ENCODE results near the gene DGKE.

Gene DGKE

DNA sequence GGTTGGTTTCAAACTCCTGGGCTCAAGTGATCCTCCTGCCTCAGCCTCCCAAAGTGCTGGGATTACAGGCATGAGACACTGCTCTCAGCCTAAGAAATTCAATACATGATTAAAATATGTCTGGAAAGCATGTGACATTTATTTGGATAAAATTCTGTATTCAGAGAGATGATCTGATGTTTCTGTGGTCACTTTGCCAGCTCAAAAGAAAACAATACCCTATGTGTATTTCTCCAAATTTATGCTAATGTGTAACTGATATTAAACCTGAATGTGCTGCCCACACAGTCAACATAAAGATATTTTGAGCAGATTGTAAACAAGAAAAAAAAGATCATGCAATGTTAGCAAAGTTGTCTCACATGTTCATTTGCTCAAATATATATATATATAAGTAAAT lies 16.9 kb upstream of the DGKE start:
- no peak for DNase-seq

DNA sequence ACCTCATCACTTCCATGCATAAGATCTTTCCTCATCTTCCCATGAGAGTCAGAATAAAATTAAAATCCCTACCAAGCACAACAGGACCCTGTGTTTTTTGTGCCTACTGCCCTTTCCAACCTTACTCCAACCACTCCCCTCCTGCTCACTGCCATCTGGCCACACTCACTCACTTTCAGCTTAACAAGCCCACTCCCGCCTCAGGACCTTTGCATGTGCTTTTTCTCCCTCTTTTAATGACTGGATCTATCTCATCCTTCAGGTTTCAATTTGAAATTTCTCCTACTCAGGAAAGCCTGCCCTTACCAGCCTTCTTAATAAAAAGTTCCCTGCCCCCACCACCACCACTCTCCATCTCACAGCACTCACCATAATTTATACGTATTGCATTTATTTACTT lies 14.9 kb upstream of the DGKE start:
- no peak for DNase-seq

DNA sequence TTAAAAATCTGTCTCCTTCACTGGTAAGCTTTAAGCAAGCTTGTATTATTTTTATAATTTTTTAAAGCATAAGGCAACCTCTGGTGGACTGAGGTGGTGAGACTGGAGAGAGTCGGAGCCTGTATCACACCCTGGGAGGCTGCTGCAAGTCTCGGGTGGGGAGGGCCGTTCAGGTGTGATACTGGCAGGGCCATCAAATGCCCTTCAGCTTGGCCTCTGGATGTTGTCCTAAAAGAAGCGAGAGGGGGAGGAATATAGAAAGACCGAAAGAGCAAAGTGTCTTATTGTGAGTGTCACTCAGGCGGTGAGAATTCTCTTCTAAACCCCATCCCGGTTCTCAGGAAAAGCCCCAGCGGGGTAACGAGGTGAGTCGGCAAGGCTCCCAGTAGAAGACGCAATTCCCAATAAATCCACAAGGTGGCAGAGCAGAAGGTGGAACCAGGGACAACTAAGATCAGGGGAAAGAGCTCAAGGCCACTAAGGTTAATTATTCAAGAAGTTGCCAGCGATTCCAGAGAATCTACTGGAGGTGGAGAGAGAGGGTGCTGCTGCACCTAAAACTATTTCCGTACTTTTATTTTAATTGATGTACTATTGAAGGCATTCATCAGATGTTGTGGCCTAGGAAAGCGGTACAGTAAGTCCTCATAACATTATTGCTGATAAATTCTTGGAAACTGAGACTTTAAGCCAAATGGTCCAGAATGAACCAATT lies 14.4 kb upstream of the DGKE start:
- peak; percentile 70 for DNase-seq

DNA sequence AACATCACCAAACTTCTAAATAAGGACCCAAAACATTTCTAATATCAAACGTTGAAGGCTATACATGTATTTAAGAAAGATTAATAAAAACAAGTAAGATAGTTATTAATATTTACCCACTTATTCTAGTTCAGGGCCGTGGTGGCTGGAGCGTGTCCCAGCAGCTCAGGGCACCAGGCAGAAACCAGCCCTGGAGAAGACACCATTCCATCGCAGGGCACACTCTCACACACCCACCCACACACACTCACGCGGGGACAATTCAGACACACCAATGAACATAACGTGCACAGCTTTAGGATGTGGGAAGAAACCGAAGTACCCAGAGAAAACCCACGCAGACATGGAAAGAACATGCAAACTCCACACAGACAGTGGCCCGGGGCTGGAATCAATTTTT lies 13.7 kb upstream of the DGKE start:
- DNase-seq, result no peak

DNA sequence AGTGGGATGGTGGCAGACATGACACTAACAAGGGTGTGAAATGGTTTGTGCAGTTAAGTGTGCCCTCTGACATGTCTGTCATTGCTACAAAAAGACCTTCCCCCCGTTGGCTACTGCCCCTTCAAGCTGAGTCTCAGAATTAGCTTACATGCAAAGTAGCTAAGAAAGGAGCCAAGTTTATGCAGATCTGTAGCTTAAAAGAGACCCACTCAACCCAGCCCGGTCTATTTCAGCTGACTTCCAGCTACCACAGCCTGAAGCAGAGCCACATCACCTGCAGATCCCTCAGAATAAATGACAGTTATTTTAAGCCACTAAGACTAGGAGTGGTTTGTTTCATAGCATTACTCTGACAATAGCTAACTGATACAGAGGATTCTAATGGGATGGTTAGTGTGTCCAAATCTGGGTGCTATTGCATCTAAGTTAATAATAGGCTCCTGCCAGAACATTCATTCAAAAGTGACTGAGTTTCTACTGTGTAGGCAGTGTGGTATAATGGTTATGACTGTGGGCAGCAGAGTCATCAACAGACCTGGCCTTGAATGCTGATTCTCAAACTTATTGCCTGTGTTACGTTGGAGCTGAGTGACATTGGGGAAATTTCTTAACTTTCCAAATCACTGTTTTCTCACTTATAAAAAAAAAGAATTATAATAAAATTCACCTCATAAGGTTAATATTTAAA lies 12.0 kb upstream of the DGKE start:
- no peak for DNase-seq

DNA sequence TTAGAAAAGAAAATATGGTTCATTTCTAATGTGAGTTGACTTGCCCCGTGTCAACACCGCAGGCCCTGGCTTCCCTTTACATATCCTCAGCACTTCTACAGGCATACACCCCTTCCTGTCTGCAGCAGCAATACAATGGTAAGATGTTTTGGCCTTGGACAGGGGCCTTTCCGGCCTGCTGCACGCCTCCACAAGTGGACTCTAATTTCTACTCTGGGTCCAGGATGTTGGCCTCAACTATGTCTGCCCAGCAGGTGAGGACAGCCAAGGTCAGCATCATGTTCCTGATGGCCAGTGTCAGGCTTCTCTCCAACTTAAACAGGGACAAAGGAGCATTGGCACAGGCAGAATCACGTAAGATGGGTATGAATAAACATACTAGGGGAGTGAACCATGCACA lies 11.2 kb upstream of the DGKE start:
- no peak for DNase-seq

DNA sequence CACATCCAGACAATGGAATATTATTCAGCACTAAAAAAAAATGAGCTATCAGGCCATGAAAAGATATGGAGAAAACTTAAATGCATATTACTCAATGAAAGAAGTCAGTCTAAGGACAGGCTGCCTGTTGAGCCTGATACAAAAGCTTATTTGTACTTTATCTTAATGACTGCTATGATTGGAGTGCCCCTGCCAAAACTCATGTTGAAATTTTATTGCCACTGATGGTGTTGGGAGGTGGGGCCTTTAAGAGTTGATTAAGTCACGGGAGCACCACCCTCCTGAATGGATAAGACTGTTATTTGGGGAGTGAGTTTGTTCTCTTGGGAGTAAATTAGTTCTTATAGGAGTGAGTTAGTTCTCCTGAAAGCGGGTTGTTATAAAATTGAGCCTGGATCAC lies 10.1 kb upstream of the DGKE start:
- DNase-seq, result no peak

DNA sequence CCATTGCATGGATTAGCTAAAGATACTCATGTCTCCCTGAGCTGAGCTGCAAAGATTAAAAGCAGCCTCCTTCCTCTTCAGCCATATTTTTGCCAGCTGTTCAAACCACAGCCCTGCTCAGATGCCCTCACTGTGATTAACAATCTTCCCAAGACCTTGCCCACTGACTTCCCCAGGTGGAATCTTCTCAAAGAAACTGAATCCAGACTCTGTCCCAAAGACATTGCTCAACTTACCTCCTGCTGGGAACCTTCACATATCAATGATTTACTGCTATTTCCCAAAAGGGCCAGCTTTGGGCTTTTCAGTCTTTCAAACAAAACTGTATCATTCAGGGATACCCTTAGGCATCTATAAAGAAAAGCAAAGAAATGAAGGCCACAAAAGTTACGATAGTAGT lies 9.4 kb upstream of the DGKE start:
- no peak for DNase-seq

DNA sequence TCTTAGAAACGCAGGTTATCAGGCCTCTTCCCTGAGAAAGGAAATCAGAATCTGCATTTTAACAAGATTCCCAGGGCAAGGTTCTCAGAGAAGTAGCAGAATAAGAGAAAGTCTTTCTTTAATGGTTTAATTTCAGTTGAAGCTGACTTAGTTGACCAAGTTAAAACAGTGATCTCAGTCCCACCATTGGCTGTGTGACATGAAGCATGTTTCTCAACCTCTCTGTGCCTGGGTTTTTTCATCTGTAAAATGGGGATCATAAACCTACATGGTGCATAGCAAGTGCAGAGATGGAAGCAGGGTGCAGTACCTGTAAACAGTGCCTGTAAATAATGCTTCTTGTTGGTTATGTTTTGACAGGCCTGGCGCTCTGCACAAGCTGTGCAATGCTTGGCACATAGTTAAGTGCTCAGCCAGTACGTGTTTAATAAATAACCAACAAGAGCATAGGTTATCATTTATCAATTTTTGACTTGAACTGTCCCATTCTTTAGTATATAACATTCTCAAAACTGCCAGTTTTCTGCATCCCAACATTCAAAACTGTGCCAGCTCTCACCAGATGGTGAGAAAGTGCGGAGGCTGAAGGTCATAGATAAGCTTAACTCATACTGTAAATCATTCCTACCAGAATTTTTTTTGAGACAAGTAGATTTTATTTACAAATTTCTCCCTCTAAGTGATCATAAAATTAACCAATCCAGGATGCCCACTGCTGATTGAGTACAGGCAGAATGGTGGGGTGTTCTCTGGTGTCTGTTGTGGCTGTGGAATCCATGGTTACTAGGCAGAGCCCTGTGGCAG lies 7.1 kb upstream of the DGKE start:
- DNase-seq, result no peak

DNA sequence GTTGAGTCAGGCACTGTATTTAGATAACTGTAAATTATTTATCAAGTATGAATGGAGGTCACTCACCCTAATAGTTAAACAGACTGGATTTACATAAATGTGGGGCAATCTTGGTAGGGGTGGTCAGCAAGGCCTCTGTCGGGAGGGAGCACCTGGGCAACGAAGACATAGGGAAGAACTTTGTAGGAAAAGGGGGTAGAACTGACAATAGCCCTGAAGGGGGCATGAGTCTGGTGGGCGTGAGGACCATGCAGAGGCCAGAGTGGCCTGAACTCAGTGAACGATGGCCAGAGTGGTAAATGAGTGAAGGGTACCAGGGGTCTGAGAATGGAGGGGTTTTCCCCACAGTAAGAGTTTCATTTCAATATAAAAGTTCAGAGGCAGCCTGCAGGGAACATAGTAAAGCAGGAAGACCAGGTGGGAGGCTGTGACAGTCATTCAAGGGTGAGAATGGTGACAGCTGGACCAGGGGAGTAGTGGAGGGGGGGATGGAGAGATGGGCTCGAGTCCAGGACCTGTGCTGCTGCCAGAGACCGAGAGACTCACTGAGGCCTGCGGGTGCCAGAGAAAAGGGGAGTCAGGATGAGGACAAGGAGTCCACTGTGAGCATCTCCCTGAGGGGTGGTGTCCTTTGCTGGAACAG lies 3.1 kb upstream of the DGKE start:
- no peak for DNase-seq

DNA sequence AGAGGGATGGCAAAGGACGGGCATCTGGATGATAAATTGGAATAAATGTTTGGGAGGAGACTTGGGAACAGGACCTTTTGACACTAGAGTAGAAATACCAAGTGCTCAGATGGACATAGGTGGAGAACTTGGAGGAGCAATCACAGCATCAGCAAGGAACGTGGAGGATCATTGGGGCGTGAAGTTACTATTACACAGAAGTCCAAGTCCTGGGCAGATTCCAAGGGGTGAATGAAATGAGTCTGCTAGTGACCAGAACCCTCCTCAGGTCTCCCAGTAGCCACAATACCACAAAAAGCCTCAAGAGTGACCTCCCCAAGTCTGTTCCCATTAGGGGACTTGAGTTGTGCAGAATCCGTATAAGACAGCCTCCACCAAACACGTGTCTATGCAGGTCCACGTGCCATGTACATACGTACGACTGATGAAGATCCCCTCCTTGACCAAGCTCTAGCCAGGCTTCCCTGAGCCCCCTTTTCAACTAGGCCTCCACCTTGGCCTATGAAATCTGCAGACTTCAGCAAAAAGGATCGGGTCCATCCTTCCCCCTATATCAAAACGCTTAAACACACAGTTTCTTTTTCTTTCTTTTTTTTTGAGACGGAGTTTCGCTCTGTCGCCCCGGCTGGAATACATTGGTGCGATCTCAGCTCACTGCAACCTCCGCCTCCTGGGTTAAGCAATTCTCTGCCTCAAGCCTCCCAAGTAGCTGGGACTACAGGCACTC lies 2.4 kb upstream of the DGKE start:
- no peak for DNase-seq

DNA sequence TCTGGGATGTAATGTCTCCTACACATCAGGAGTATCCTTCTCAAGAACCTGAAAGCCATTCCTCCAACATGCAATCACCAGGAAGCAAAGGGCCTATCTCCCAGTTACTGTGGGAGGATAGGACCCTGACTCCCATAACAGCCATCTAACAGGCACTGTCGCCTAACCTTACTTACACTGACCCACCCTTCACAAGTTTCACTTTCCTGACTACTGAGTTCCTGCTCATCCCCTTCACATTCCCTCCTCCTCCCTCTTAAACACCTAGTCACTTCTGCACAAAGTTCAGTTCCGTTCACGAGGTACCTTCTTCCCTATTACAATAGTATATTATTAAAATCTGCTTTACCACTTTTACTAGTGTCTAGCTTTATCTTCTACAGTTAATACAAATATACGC lies 1.5 kb upstream of the DGKE start:
- no peak for DNase-seq

DNA sequence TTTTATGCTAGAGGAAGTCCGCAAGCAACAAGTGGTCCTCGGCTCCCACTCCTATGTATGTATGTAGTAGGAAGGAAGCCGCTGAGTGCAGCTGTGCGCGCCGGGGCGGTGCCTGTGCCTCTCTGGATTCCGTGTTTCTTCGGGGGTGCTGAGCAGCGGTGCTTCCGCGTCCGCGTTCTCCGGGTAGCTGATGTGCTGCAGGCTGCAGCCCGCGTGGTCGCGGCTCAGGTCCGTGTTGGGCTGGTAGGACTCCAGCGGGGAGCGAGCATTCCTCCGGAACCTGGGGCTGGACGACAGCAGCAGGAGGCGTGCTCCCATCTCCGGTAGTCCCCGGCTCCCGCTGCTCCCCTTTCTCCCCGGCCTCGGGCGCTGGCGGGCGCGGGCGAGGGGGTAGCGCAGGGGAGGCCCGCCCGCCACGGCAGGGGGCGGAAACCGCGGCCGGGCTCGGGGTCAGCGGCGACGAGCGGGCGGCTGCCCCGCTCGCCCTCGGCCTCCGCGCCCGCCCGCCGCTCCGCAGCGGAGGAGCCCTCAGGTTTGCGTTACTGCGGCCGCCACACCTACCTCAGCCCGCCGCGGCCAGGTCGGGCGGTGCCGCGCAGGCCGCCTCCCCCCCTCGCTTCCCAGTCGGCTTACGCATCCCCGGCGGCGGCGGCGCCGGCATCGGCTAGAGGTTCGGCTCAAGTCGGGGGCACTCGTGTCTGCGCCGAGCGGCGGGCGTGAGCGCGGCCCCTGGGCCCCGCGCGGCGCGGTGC lies 718 bp upstream of the DGKE start:
- peak; percentile 71 for DNase-seq

DNA sequence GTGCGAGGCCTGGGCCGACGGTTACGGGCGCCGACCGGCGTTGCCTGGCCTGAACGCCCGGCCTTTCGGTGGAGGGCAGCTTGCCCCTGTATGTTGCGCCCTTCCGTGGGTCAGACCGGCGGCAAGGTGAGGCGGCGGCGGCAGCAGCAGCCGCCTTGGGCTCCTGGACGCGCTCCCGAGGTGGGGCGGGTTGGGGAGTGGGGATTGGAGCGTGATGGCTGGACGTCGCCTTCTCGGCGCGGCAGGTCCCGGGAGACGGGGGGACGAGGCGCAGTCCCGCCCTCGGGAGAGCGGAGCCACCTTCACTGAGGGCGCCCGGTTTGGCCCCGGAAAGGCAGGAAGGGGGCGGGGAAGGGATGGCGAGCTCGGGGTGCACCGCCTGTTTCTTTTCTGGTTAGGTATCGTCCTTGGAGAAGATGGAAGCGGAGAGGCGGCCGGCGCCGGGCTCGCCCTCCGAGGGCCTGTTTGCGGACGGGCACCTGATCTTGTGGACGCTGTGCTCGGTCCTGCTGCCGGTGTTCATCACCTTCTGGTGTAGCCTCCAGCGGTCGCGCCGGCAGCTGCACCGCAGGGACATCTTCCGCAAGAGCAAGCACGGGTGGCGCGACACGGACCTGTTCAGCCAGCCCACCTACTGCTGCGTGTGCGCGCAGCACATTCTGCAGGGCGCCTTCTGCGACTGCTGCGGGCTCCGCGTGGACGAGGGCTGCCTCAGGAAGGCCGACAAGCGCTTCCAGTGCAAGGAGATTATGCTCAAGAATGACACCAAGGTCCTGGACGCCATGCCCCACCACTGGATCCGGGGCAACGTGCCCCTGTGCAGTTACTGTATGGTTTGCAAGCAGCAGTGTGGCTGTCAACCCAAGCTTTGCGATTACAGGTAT lies 671 bp downstream of the DGKE start:
- DNase-seq, result peak; percentile 74

DNA sequence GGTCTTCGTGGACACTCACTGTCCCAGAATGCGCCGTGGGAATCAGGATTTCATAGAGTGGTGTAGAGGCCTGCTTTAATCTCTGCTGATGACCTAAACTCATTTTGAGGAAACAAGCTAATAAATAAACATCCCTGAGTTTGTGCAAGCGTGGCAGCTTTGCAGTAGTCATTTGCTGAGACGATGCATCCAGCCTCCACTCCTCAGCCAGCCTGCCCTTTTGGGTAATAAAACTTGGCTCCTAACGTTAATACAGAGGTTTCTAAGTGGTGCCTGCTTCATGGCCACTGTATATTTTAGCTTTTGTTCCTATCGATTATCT lies 1.3 kb downstream of the DGKE start:
- no peak for DNase-seq

DNA sequence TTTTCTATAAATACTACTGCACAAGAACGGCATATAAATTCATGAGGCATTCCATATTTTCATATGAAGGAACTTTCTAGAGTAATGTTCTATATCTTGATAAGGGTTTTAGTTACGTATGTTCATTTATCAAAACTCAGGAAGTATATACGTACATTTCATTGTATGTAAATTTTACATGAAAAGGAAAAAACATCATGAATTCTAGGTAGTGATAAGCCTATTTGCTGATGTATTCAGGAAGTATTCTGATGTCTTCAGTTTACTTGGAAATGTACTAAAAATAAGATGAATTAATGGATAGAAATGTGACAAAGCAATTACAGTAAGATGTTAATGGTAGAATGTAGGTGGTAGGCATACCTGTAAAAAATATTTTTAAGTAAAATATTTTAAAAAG lies 4.7 kb downstream of the DGKE start:
- DNase-seq, result no peak

DNA sequence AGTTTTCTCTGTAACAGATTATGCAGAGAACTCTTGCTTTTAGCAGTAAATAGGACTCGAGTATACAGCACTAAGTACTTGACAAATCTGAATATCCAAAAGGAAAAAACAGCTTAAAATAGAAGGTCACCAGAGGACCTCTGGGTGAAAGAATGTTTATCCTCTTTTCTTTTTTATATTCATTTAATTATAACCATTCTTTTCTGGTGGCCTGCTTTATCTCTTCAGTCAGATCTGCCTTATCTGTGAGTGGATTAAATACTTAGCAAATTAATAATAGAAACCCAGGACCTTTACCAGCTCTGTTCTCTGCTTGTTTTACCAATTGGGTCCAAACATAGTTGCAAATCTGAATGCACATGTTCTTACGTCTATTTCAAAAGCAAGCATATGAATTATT lies 8.6 kb downstream of the DGKE start:
- no peak for DNase-seq

DNA sequence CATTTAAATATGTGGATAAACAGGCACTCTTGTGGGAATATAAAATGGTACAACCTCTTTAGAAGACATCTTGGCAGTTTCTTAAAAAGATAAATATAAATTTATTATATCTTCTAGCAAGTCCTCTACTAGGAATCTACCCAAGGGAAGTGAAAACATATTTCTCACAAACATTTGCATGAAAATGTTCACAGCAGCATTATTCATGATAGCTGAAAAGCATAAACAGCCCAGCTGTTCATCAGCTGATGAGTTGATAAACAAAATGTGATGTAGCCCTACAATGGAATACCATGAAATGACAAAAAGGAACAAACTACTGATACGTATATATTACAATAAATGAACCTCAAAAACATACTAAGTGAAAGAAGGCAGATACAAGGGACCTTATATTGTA lies 12.0 kb downstream of the DGKE start:
- DNase-seq, result no peak

DNA sequence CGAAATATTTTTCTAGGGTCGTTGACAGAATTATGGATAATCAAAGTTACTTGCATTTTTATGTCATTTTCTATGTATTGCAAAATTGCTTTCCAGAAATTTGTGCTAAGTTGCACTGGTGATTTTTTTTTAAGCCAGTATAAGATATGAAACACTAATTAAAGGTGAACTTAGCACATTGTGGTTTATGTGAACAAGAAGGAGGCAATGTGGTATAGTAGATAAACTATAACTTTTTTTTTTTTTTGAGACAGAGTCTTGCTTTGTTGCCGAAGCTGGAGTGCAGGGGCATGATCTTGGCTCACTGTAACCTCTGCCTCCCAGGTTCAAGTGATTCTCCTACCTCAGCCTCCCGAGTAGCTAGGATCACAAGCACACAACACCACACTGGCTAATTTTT lies 13.2 kb downstream of the DGKE start:
- DNase-seq, result no peak

DNA sequence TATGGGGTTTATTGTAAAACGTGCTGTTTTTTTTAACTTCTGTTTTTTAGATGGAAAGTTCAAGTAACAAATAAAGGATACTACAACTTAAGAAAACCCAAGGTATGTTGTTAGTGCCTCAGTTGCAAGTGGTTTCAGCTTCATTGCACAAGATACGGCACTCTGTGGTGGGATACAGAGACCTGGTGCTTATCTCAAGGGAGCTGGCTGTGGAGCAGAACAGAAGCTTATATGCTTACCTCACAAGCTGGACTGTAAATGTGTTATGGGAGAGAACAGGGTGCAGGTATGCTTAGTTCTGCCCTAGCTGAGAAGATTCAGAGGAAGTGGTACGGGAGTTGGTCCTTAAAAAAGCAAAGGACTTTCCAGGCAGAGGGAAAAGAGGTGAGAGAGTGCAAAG lies 15.2 kb downstream of the DGKE start:
- no peak for DNase-seq

DNA sequence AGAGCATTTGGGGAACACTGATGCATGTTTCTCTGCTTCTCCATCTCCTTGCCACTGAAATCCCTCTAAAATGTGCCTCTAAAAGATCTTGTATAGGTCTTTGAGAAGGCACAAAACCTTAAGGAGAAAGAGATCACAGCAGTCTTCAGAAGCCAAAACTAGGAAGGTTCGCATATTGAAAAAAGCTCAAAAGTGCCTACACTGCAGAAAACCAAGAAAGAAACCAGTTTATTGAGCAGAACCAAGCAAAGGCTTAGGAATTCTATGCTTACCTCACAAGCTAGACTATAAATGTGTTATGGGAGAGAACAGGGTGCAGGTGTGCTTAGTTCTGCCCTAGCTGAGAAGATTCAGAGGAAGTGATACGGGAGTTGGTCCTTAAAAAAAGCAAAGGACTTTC lies 16.6 kb downstream of the DGKE start:
- DNase-seq, result no peak

All from activated naive CD4-positive, alpha-beta T cell treated with Interleukin-2 at 50 U/mL for 16 hours (primary cell).